Measurements from ENCODE around the gene STK39.
"Not testable (repeated sequence)": the region's sequence is repeated elsewhere in the genome, so short reads cannot be mapped to it uniquely, and the experiment has no call there.

STK39 gene

DNA sequence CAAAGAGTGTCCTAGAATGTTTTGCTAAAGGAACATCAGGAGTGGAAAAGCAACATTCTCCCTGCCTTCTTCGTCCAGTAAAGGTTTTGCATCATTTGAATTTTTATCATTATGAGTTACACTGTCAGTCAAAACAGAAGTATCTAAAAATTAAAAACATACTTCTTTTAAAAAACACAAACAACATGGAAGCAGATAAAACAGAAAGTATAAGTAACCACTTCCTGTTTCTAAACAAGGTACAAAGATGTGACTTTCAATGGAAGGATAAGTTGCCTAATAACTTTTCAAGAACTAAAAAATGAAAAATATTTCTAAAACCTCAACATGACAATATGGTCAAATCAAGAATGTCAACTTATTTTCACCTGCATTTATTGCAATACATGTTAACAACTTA, 158.2 kb downstream of the STK39 start:
- H3K4me1 ChIP-seq (ENCODE audit: control insufficient read depth, insufficient read depth, low read length) = no peaks in the 10 kb centered on the region
- no peaks in the 10 kb centered on the region for H3K27me3 ChIP-seq (ENCODE audit: control insufficient read depth, insufficient read depth, low read length)
- H3K9ac ChIP-seq (ENCODE audit: low read length) = no peak overlapping the region
- no peak overlapping the region for H3K27ac ChIP-seq (ENCODE audit: low read depth, low read length)
- no peaks in the 10 kb centered on the region for H3K36me3 ChIP-seq (ENCODE audit: control insufficient read depth, insufficient read depth, low read length)
- no peak overlapping the region for H3K4me3 ChIP-seq (ENCODE audit: low read length)

DNA sequence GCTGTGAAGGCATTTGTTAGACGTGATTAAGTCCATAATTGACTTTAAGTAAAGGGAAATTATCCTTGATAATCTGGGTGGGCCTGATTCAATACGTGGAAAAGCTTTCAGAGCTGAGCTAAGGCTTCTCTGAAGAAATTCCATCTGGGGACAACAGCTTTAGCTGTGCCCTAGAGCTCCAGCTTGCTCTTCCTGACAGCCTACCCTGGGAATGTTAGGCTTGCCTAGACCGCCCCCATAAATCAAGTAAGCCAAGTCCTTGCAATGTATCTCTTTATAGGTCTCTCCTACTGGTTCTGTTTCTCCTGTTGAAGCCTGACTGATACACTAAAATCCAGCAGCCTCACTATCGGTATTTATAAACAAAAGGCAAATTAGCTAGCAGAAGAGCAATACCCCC, 160.0 kb downstream of the STK39 start:
- Histone ChIP-seq H3K9ac (ENCODE audit: low read length) (no peak overlapping the region), H3K27ac (ENCODE audit: low read depth, low read length) (no peak overlapping the region), H3K4me1 (ENCODE audit: control insufficient read depth, insufficient read depth, low read length) (no peaks in the 10 kb centered on the region), H3K4me3 (ENCODE audit: low read length) (no peak overlapping the region), H3K36me3 (ENCODE audit: control insufficient read depth, insufficient read depth, low read length) (no peaks in the 10 kb centered on the region), H3K27me3 (ENCODE audit: control insufficient read depth, insufficient read depth, low read length) (no peaks in the 10 kb centered on the region)

DNA sequence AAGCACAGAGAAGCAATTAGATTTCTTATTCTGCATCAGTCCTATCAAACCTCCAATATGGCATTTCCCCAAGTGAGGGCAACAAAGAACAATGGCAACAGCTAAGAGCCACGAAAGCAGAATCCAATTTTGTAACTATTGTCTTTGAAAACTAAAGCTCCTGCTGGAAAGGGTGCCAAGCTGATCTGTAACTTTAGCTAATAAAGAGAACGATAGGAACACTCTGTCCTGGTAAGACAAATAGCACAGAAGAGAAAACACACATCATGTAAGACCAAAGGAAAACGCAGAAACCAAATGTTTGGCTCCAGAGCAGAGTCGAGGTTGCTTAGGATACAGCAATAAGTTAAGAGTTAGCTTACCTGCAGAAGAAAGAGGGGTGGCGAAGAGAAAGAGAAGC, 160.5 kb downstream of the STK39 start:
- Histone ChIP-seq H3K27me3 (ENCODE audit: control insufficient read depth, insufficient read depth, low read length) (no peaks in the 10 kb centered on the region), H3K36me3 (ENCODE audit: control insufficient read depth, insufficient read depth, low read length) (no peaks in the 10 kb centered on the region), H3K4me3 (ENCODE audit: low read length) (no peak overlapping the region), H3K9ac (ENCODE audit: low read length) (no peak overlapping the region), H3K4me1 (ENCODE audit: control insufficient read depth, insufficient read depth, low read length) (no peaks in the 10 kb centered on the region), H3K27ac (ENCODE audit: low read depth, low read length) (no peak overlapping the region)

DNA sequence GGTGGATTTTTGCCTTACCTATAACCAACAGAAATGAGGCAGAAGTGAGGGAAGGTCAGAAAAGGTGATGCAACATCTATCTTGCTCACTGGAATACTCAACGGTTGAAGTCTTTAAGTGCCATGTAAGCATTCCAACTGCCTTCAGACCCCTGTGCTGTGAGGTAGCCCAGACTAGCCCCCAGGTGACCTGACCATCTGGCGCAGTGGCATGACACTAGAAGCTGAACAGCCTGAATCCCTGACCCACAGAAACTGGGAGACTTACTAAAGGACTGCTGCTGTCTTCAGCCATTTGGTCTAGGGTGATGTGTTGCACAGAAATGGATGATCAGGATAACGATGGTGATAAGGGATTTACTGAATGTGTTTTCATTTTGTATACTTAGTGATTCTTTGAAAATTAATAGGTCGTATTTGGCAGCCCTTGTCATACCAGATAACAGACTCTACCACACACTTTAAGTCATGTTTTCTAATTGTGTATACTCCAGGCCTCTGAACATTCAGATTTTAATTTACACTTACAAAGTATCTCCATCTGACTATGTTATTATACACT, 161.5 kb downstream of the STK39 start:
- H3K4me3 ChIP-seq (ENCODE audit: low read length) = no peak overlapping the region
- no peak overlapping the region for H3K27ac ChIP-seq (ENCODE audit: low read depth, low read length)
- H3K9ac ChIP-seq (ENCODE audit: low read length) = no peak overlapping the region
- H3K4me1 ChIP-seq (ENCODE audit: control insufficient read depth, insufficient read depth, low read length) = no peaks in the 10 kb centered on the region
- no peaks in the 10 kb centered on the region for H3K27me3 ChIP-seq (ENCODE audit: control insufficient read depth, insufficient read depth, low read length)
- H3K36me3 ChIP-seq (ENCODE audit: control insufficient read depth, insufficient read depth, low read length) = no peaks in the 10 kb centered on the region

DNA sequence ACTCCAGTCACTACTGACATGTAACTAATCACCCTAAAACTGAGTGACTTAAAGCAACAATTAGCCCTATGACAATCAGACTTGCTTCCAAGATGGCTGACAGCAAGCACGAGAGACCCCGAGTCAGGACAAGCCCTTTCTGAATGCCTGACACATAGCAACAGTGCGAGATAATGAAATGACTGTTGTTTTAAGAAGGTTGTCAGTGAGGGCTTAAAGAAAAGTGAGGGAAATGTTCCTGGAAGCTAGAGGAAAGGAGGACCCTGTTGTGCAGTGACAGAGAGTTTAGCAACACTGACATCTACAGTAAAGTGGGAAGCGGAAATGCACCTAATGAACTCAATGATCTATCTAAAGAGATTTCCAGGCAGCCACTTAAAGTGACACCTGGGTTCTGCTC, 163.1 kb downstream of the STK39 start:
- no peak overlapping the region for H3K27ac ChIP-seq (ENCODE audit: low read depth, low read length)
- no peak overlapping the region for H3K9ac ChIP-seq (ENCODE audit: low read length)
- no peaks in the 10 kb centered on the region for H3K36me3 ChIP-seq (ENCODE audit: control insufficient read depth, insufficient read depth, low read length)
- H3K27me3 ChIP-seq (ENCODE audit: control insufficient read depth, insufficient read depth, low read length) = no peaks in the 10 kb centered on the region
- H3K4me3 ChIP-seq (ENCODE audit: low read length) = no peak overlapping the region
- no peaks in the 10 kb centered on the region for H3K4me1 ChIP-seq (ENCODE audit: control insufficient read depth, insufficient read depth, low read length)

DNA sequence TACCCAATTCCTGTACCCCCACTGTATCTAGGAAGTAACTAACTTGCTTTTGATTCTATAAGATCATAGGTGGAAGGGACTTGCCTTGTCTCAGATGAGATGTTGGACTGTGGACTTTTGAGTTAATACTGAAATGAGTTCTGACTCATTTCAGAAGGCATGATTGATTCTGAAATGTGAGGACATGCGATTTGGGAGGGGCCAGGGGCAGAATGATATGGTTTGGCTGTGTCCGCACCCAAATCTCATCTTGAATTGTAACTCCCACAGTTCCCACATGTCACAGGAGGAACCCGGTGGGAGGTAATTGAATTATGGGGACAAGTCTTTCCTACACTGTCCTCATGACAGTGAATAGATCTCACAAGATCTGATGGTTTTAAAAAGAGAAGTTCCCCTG, 165.9 kb downstream of the STK39 start:
- not testable (repeated sequence) for H3K36me3 ChIP-seq (ENCODE audit: control insufficient read depth, insufficient read depth, low read length); H3K27ac ChIP-seq (ENCODE audit: low read depth, low read length); H3K4me1 ChIP-seq (ENCODE audit: control insufficient read depth, insufficient read depth, low read length); H3K27me3 ChIP-seq (ENCODE audit: control insufficient read depth, insufficient read depth, low read length); H3K9ac ChIP-seq (ENCODE audit: low read length); H3K4me3 ChIP-seq (ENCODE audit: low read length)

DNA sequence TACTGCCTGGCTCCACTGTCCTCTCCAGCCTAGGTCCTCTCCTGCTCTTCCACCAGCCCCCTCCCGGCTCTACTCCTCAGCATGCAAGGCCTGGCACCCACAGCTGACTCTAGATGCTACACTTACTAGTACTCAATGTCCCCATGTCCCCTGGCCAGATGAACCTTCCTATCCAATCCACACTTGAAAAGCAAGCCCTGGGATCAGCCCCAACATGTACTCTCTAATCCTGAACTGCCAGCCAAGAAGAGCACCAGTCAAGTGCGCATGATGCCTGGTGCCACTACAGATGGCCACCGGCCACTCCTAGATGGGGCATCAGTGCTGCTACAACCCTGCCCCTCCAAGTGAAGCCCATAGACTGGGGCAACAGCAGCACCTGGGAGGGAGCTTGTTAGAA, 168.2 kb downstream of the STK39 start:
- no peak overlapping the region for H3K4me3 ChIP-seq (ENCODE audit: low read length)
- H3K27me3 ChIP-seq (ENCODE audit: control insufficient read depth, insufficient read depth, low read length) = no peaks in the 10 kb centered on the region
- no peaks in the 10 kb centered on the region for H3K4me1 ChIP-seq (ENCODE audit: control insufficient read depth, insufficient read depth, low read length)

DNA sequence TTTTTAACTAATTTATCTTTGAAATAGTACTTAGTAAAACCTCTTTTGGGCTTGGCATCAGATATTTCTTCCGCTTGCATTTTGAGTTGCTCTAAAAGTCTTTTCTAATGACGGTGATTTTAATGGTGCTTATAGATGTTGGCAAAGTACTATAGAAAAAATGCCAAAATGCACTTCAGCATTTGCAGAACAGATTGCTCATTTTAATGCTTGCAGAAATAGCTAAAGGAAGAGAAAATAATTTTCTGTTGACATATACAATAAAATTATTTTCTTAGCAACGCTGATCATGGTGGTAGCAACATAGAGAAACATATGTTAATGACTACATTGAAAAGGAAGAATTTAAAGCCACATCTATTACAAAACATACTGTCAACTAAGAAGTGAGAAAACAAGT, 170.7 kb downstream of the STK39 start:
- Histone ChIP-seq H3K4me3 (ENCODE audit: low read length) (no peak overlapping the region), H3K27ac (ENCODE audit: low read depth, low read length) (no peak overlapping the region), H3K9ac (ENCODE audit: low read length) (no peak overlapping the region), H3K36me3 (ENCODE audit: control insufficient read depth, insufficient read depth, low read length) (peaks cover 2% of the 10 kb centered on the region), H3K27me3 (ENCODE audit: control insufficient read depth, insufficient read depth, low read length) (no peaks in the 10 kb centered on the region), H3K4me1 (ENCODE audit: control insufficient read depth, insufficient read depth, low read length) (no peaks in the 10 kb centered on the region)

More for the DNA sequence above, 168.2 kb downstream of the STK39 start:
- Histone ChIP-seq H3K36me3 (ENCODE audit: control insufficient read depth, insufficient read depth, low read length) (no peaks in the 10 kb centered on the region), H3K27ac (ENCODE audit: low read depth, low read length) (no peak overlapping the region), H3K9ac (ENCODE audit: low read length) (no peak overlapping the region)

DNA sequence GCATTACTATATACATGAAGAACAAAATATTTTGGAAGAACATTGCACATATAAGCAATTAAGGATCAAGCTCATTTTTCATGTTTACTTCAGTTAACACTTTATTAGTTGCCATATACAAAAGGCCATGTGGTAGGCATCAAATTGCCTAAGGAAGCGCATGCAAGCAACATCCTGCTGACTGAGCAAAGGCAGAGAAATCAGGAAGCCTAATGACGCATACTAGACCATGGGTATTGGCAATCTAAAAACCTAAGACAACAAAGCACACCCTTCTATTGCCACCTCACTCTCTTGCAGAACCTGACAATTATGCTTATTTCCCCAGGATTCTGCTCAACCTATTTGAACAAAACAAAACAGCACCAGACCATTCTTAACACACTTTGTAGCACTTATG, 171.9 kb downstream of the STK39 start:
- Histone ChIP-seq H3K27me3 (ENCODE audit: control insufficient read depth, insufficient read depth, low read length) (no peaks in the 10 kb centered on the region), H3K9ac (ENCODE audit: low read length) (no peak overlapping the region), H3K36me3 (ENCODE audit: control insufficient read depth, insufficient read depth, low read length) (peaks cover 2% of the 10 kb centered on the region), H3K4me3 (ENCODE audit: low read length) (no peak overlapping the region), H3K4me1 (ENCODE audit: control insufficient read depth, insufficient read depth, low read length) (no peaks in the 10 kb centered on the region), H3K27ac (ENCODE audit: low read depth, low read length) (no peak overlapping the region)

DNA sequence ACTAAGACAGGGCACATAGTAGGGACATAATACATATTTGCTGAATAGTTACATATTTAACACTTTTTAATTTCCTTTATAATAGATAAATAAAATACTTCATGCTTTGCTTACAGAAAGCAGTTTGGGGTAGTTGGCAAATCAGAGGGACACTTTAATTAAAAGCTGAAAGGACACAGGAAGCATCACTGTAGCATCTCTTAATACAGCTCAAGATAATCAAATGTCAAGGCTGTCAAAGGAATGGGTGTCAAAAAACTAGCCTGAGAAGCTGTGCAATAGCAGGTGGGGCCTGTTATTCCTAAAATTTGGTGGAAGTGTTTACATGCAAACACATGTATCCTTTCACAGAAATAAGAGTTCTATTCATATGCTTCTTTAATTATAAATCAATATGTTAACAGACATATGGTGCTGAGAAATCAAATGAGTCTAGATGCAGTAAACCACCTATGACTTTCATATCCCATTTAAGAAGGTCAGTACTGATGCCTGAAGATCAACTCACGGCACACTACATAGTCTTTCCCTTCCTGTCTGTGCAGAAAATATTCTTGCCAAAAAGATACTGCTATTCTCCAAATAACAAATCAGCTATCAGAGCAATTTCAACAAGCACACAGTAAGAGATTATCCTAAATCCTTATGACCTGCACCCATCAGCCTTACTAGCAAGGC, 174.6 kb downstream of the STK39 start:
- Histone ChIP-seq H3K4me1 (ENCODE audit: control insufficient read depth, insufficient read depth, low read length) (no peaks in the 10 kb centered on the region), H3K4me3 (ENCODE audit: low read length) (no peak overlapping the region), H3K27me3 (ENCODE audit: control insufficient read depth, insufficient read depth, low read length) (no peaks in the 10 kb centered on the region), H3K9ac (ENCODE audit: low read length) (no peak overlapping the region), H3K27ac (ENCODE audit: low read depth, low read length) (no peak overlapping the region), H3K36me3 (ENCODE audit: control insufficient read depth, insufficient read depth, low read length) (peaks cover 2% of the 10 kb centered on the region)

DNA sequence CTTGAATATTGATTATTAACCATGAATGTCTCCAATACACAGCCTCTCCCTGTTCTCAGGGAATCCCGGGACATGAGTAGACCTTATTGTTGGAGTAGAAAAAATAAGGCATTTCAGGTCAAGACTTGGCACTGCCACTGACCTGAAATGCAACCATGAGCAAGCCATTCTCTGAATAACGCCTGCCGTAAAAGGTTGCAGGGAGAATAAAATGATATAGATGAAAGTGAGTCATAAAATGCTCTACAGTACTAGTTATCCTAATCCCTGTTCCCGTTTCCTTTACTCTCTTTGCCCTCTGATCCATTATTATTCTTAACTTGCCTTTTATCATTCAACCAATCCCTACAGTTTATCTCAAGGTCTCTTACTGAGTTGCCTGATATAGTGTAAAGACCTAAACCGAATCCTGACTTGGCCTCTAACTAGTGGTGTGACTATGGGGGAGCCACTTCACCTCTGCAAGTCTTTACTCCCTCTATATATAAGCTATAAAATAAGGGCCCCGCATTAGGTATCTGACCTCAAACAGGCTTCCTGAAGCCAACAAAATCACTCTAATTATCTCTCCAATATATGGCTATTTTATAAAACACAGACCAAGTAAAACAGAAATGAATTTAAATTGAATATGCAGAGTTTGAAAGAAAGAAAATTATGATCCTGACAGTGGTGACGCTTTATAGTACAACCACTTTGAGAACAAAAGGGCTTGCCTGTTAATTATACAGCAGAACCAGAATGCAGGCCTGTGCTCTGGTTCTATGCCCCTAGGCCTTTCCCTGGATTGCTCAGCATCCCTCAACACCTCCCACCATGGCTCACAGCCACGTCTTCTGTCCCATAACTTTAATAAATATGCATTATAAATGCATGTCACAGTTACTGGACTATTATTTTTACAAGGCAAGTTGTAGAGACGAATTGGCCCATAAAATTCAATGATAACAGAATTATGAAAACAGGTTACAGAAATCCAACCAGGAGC, 183.1 kb downstream of the STK39 start:
- no peak overlapping the region for H3K27ac ChIP-seq (ENCODE audit: low read depth, low read length)

DNA sequence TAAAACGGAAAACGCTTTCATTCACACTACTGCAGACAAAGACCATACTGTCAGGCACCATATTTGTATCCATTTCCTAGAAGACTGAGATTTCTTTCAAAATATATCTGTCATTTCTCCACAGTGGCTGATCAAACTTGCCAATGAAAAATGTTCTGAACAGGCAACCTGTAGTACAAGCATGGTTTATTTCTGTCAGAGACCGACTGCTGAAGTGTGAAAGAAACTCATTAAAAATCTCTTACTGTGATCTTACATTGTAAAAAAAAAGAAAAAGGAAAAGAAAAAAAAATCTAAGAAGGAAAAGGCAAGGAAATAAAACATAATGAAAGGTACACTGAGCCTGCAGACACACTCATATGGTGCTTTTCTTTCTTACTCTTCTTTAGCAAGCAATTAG, 184.5 kb downstream of the STK39 start:
- Histone ChIP-seq H3K36me3 (ENCODE audit: control insufficient read depth, insufficient read depth, low read length) (peaks cover 3% of the 10 kb centered on the region), H3K27me3 (ENCODE audit: control insufficient read depth, insufficient read depth, low read length) (no peaks in the 10 kb centered on the region), H3K4me1 (ENCODE audit: control insufficient read depth, insufficient read depth, low read length) (no peaks in the 10 kb centered on the region), H3K4me3 (ENCODE audit: low read length) (no peak overlapping the region), H3K27ac (ENCODE audit: low read depth, low read length) (no peak overlapping the region), H3K9ac (ENCODE audit: low read length) (no peak overlapping the region)

More for the DNA sequence above, 183.1 kb downstream of the STK39 start:
- Histone ChIP-seq H3K27me3 (ENCODE audit: control insufficient read depth, insufficient read depth, low read length) (no peaks in the 10 kb centered on the region), H3K9ac (ENCODE audit: low read length) (no peak overlapping the region), H3K4me1 (ENCODE audit: control insufficient read depth, insufficient read depth, low read length) (no peaks in the 10 kb centered on the region), H3K4me3 (ENCODE audit: low read length) (no peak overlapping the region), H3K36me3 (ENCODE audit: control insufficient read depth, insufficient read depth, low read length) (no peaks in the 10 kb centered on the region)
